H1 (cell line): ENCODE measurements around the gene TNIP1. TPM values are rescaled to one million over a fixed set of nuclear protein-coding genes. Genes with fewer than 3 reads are reported as not detected.

Source experiments
- CTCF ChIA-PET: fragments of 300-600 bp; sonication (Branson Sonifier 250); formaldehyde crosslinking; loops from one replicate; lab custom pipeline; 2021; ENCODE audit not compliant: partially characterized antibody; lab: Charles Lee
- POLR2A ChIA-PET: fragments of 300-600 bp; sonication (Branson Sonifier 250); formaldehyde crosslinking; loops from one replicate; lab custom pipeline; 2021; ENCODE audit warnings: inconsistent platforms; ENCODE audit not compliant: partially characterized antibody; lab: Charles Lee
- DNase-seq, 2 experiments: peaks; one replicate each; pipeline versions ENCODE4 v3.0.0 to v3.0.0-alpha.2; 2010 to 2022; ENCODE audit warnings: low spot score in 2 of 2, low read depth in 1 of 2, mixed read lengths in 1 of 2
- FAIRE-seq: peaks from 2 replicates; lab custom pipeline; 2011; peaks lifted over from hg19 to GRCh38; lab: Jason Lieb, UNC
- H2AFZ ChIP-seq: 2 replicates; pipeline ENCODE4 v1.8.1; 2012; ENCODE audit warnings: low read length, inconsistent platforms
- H2AK5ac ChIP-seq: 2 replicates; pipeline ENCODE4 v1.6.1; 2013; ENCODE audit warnings: low read depth, low read length
- H2BK120ac ChIP-seq: replicated peaks from 2 replicates; pipeline ENCODE3; 2013; ENCODE audit warnings: low read depth, low read length, inconsistent platforms
- H2BK12ac ChIP-seq: 2 replicates; pipeline ENCODE4 v1.6.1; 2013; ENCODE audit warnings: low read depth, low read length
- H2BK15ac ChIP-seq: 2 replicates; pipeline ENCODE4 v1.6.1; 2013; ENCODE audit warnings: low read length
- H2BK20ac ChIP-seq: 2 replicates; pipeline ENCODE4 v1.6.1; 2013; ENCODE audit warnings: low read length
- H2BK5ac ChIP-seq: 2 replicates; pipeline ENCODE4 v1.6.1; 2013; ENCODE audit warnings: low read depth, low read length
- H3K14ac ChIP-seq: 2 replicates; pipeline ENCODE4 v1.6.1; 2013; ENCODE audit warnings: inconsistent platforms; ENCODE audit not compliant: insufficient read length
- H3K18ac ChIP-seq: 2 replicates; pipeline ENCODE4 v1.6.1; 2013; ENCODE audit warnings: low read length; ENCODE audit errors: extremely low read depth
- H3K23ac ChIP-seq: 2 replicates; pipeline ENCODE4 v1.6.1; 2013; ENCODE audit warnings: inconsistent platforms; ENCODE audit not compliant: insufficient read length
- H3K23me2 ChIP-seq: 2 replicates; pipeline ENCODE4 v1.6.1; 2013; ENCODE audit warnings: low read depth, low read length
- H3K27ac ChIP-seq: 2 replicates; pipeline ENCODE4 v1.6.1; 2011; ENCODE audit warnings: low read depth, low read length, inconsistent platforms
- H3K27me3 ChIP-seq, 4 experiments: replicated peaks in 1 of 4; 1 replicate in 1 of 4; 2 replicates in 3 of 4; pipeline versions ENCODE4 v1.6.1 to v1.8.1; 2011 to 2013; ENCODE audit warnings: low read length in 3 of 4, mild to moderate bottlenecking in 3 of 4, inconsistent platforms in 2 of 4, mixed read lengths in 2 of 4, moderate library complexity in 1 of 4; ENCODE audit not compliant: control insufficient read depth in 3 of 4, insufficient read depth in 3 of 4; ENCODE audit errors: extremely low read depth in 1 of 4
- H3K36me3 ChIP-seq, 4 experiments: 2 replicates each; pipeline versions ENCODE4 v1.6.1 to v1.8.1; 2011 to 2013; ENCODE audit warnings: mild to moderate bottlenecking in 4 of 4, low read length in 3 of 4, moderate library complexity in 2 of 4, control low read depth in 1 of 4, inconsistent platforms in 1 of 4; ENCODE audit not compliant: insufficient read depth in 4 of 4, control insufficient read depth in 2 of 4
- H3K4ac ChIP-seq: replicated peaks from 2 replicates; pipeline ENCODE3; 2013; ENCODE audit warnings: low read length, low read depth, mixed read lengths, inconsistent platforms; ENCODE audit not compliant: insufficient read length
- H3K4me1 ChIP-seq, 4 experiments: replicated peaks in 1 of 4; 1 replicate in 1 of 4; 2 replicates in 3 of 4; pipeline versions ENCODE4 v1.6.1 to v1.8.1; 2011 to 2013; ENCODE audit warnings: low read length in 3 of 4, inconsistent platforms in 2 of 4, mixed read lengths in 1 of 4; ENCODE audit not compliant: insufficient read depth in 4 of 4, control insufficient read depth in 3 of 4
- H3K4me2 ChIP-seq, 2 experiments: 2 replicates each; pipeline versions ENCODE4 v1.6.1 to v1.8.1; 2011 to 2013; ENCODE audit warnings: low read depth in 2 of 2, low read length in 2 of 2, control low read depth in 1 of 2, inconsistent platforms in 1 of 2, mild to moderate bottlenecking in 1 of 2; ENCODE audit not compliant: insufficient read depth in 1 of 2
- H3K4me3 ChIP-seq, 4 experiments: fragments of 200-600, 300-600 bp in 1 of 4; sonication (generic), shearing (Covaris generic), sonication (Bioruptor Twin) in 1 of 4; 2 replicates each; pipeline versions ENCODE4 v1.5.1 to v1.8.1; 2011 to 2016; ENCODE audit warnings: low read length in 4 of 4, low read depth in 3 of 4, control low read depth in 2 of 4, inconsistent platforms in 2 of 4, mild to moderate bottlenecking in 2 of 4, mixed read lengths in 1 of 4, moderate library complexity in 1 of 4; ENCODE audit not compliant: insufficient read depth in 2 of 4; ENCODE audit errors: extremely low read depth in 1 of 4
- H3K56ac ChIP-seq: replicated peaks from 2 replicates; pipeline ENCODE3; 2013; ENCODE audit warnings: low read depth, mild to moderate bottlenecking, mixed read lengths, low read length, inconsistent platforms; ENCODE audit not compliant: insufficient read length
- H3K79me1 ChIP-seq: 2 replicates; pipeline ENCODE4 v1.6.1; 2013; ENCODE audit warnings: low read depth, low read length, control low read depth
- H3K79me2 ChIP-seq, 2 experiments: 2 replicates each; pipeline versions ENCODE4 v1.6.1 to v1.8.1; 2012 to 2013; ENCODE audit warnings: low read length in 2 of 2, mild to moderate bottlenecking in 2 of 2, inconsistent platforms in 1 of 2; ENCODE audit not compliant: insufficient read depth in 2 of 2, control insufficient read depth in 1 of 2
- H3K9ac ChIP-seq, 4 experiments: replicated peaks in 1 of 4; 1 replicate in 1 of 4; 2 replicates in 3 of 4; pipeline versions ENCODE4 v1.6.1 to v1.8.1; 2011 to 2013; ENCODE audit warnings: low read depth in 3 of 4, low read length in 3 of 4, control low read depth in 2 of 4, mild to moderate bottlenecking in 2 of 4, moderate library complexity in 2 of 4, inconsistent platforms in 1 of 4; ENCODE audit errors: extremely low read depth in 1 of 4
- H3K9me3 ChIP-seq, 2 experiments: 2 replicates each; pipeline versions ENCODE4 v1.6.1 to v1.8.1; 2012 to 2013; ENCODE audit warnings: mild to moderate bottlenecking in 2 of 2, moderate library complexity in 2 of 2, control low read depth in 1 of 2, inconsistent platforms in 1 of 2, low read depth in 1 of 2, low read length in 1 of 2, mixed read lengths in 1 of 2; ENCODE audit not compliant: insufficient read depth in 2 of 2
- H4K20me1 ChIP-seq, 2 experiments: replicated peaks in 1 of 2; 2 replicates each; pipeline versions ENCODE3 to v1.8.1; 2011 to 2013; ENCODE audit warnings: inconsistent platforms in 2 of 2, low read length in 2 of 2, mild to moderate bottlenecking in 1 of 2; ENCODE audit not compliant: insufficient read depth in 2 of 2, control insufficient read depth in 1 of 2
- H4K5ac ChIP-seq: 2 replicates; pipeline ENCODE4 v1.6.1; 2013; ENCODE audit warnings: low read length, low read depth, mixed read lengths, inconsistent platforms; ENCODE audit not compliant: insufficient read length
- H4K8ac ChIP-seq: 2 replicates; pipeline ENCODE4 v1.8.0; 2013; ENCODE audit warnings: mild to moderate bottlenecking, moderate library complexity, low read length, inconsistent platforms; ENCODE audit not compliant: insufficient read depth; ENCODE audit errors: extremely low read depth
- H4K91ac ChIP-seq: replicated peaks from 2 replicates; pipeline ENCODE3; 2013; ENCODE audit warnings: low read length, mixed read lengths, inconsistent platforms; ENCODE audit not compliant: insufficient read length
- BCL11A ChIP-seq, 2 experiments: IDR thresholded peaks; one replicate each; pipeline ENCODE4 v1.6.1; 2011; ENCODE audit warnings: low read depth in 2 of 2, low read length in 2 of 2, mild to moderate bottlenecking in 2 of 2
- CHD1 ChIP-seq: IDR thresholded peaks from 2 replicates; pipeline ENCODE4 v1.6.1; 2012; ENCODE audit warnings: low read depth, low read length, improper control_type of control experiment
- EP300 ChIP-seq, 2 experiments: IDR thresholded peaks; 1 replicate in 1 of 2; 2 replicates in 1 of 2; pipeline ENCODE4 v1.6.1; 2011 to 2012; ENCODE audit warnings: low read depth in 2 of 2, low read length in 2 of 2, mild to moderate bottlenecking in 2 of 2, borderline replicate concordance in 1 of 2, inconsistent platforms in 1 of 2, moderate library complexity in 1 of 2
- HDAC6 ChIP-seq: IDR thresholded peaks from one replicate; pipeline ENCODE4 v1.7.1; 2012; ENCODE audit warnings: low read depth, mild to moderate bottlenecking, inconsistent platforms, low read length, moderate library complexity
- JUN ChIP-seq: IDR thresholded peaks from 2 replicates; pipeline ENCODE4 v1.6.1; 2011; ENCODE audit warnings: low read depth, mild to moderate bottlenecking, improper control_type of control experiment, low read length
- JUND ChIP-seq: IDR thresholded peaks from 2 replicates; pipeline ENCODE4 v1.6.1; 2011; ENCODE audit warnings: mild to moderate bottlenecking, improper control_type of control experiment, low read length
- KDM4A ChIP-seq: IDR thresholded peaks from one replicate; pipeline ENCODE4 v1.7.1; 2012; ENCODE audit warnings: low read depth, mild to moderate bottlenecking, moderate library complexity, low read length, inconsistent platforms; ENCODE audit not compliant: severe bottlenecking
- POU5F1 ChIP-seq: IDR thresholded peaks from 2 replicates; pipeline ENCODE4 v1.6.1; 2011; ENCODE audit warnings: low read depth, mild to moderate bottlenecking, low read length, moderate library complexity
- RBBP5 ChIP-seq: IDR thresholded peaks from 2 replicates; pipeline ENCODE4 v1.7.1; 2012; ENCODE audit warnings: low read depth, mild to moderate bottlenecking, inconsistent platforms, low read length, moderate library complexity, borderline replicate concordance
- SIRT6 ChIP-seq: IDR thresholded peaks from one replicate; pipeline ENCODE4 v1.7.1; 2012; ENCODE audit warnings: low read length, inconsistent platforms
- SP4 ChIP-seq: IDR thresholded peaks from 2 replicates; pipeline ENCODE4 v1.6.1; 2012; ENCODE audit warnings: low read length, inconsistent platforms
- WGBS, 2 experiments: shearing (Covaris generic) in 1 of 2; methylation state at CpG; one replicate each; pipeline versions ENCODE4 v1.1.6 to v1.1.7; 2013 to 2015; ENCODE audit warnings: low lambda C conversion rate in 2 of 2, mixed read lengths in 2 of 2, inconsistent platforms in 1 of 2, low coverage in 1 of 2, missing lambda C conversion rate in 1 of 2; ENCODE audit not compliant: insufficient replicate concordance in 2 of 2, insufficient coverage in 1 of 2, insufficient read length in 1 of 2; ENCODE audit errors: extremely low coverage in 1 of 2, missing lambda C conversion rate in 1 of 2; 5-methylcytosine and 5-hydroxymethylcytosine counted together
- polyA plus RNA-seq, 7 experiments: library from polyadenylated mRNA; depleted of rRNA in 3 of 7; stranded (reverse) in 5 of 7; unstranded in 2 of 7; fragments of >200 nt in 5 of 7; fragments of 200-250 nt in 2 of 7; gene quantifications; 1 replicate in 5 of 7; 2 replicates in 1 of 7; 4 replicates in 1 of 7; pipeline versions ENCODE4 v1.2.1 to v1.2.3, GENCODE V29; 2011 to 2013; ENCODE audit warnings: missing spikeins in 2 of 7, mixed read lengths in 2 of 7
- total RNA-seq: library from RNA; stranded (reverse); fragmentation: NEBNext Ultra II Directional; extraction: Animal tissue kit (Norgen Biotek cat#: 25700); gene quantifications from 2 replicates; pipeline ENCODE4 v1.2.1, GENCODE V29; 2021
- TF ChIP-seq, protein P1 (sequence below): IDR thresholded peaks from 2 replicates; pipeline ENCODE4 v1.6.1; 2012; ENCODE audit warnings: low read length, inconsistent platforms

Gene TNIP1
- total and polyA plus RNA-seq, 2 of the 8 experiments (the other 6 are each of a cell fraction or from before 2014, with no cell fraction given), result 14.2 to 31.9 TPM

DNA sequence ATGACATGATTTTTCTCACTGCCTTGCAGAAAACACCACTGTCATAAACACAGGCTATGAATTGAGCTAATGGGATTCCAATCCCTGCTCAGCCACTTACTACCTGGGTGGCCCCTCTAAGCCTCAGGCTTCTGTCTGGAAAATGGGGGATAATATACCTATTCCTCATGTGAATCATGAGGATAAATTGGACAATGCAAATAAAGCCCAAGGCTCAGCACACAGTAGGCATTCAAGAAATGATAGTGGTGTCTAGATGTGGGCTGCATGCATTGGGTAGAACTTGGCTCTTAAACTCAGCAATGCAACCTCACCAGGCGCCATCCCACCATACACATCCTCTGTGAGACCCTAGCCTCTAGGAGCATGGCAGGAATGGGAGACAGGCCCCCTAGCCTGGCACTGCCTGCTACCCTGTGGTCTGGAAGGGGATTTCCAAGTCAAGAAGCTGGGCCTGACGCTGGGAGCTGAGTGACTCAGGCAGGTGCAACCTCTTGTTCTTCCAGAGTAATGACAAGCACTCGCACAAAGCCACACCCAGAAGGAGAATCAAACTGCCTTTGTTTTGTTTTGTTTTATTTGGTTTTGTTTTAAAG, 2.3 kb upstream of the TNIP1 start:
- H3K9ac ChIP-seq, result no peak overlapping the region
- H3K9me3 ChIP-seq, result no peaks in the 10 kb centered on the region
- peaks cover 5% of the 10 kb centered on the region; the same call in 1 of the 2 replicates for H3K79me1 ChIP-seq
- H3K23ac ChIP-seq, result no peak overlapping the region
- H3K27ac ChIP-seq, result no peak overlapping the region
- H2AFZ ChIP-seq, result no peak overlapping the region
- ChIA-PET CTCF (interaction anchor here (0.6 to 28.6 kb wide), 12 partner anchors 10 to 155 kb away, joined by 3 to 442 read pairs (median 6); partner anchors contain the start of gene GPX3), POLR2A (no interaction called here)
- no peaks in the 10 kb centered on the region for H3K36me3 ChIP-seq
- H3K18ac ChIP-seq, result no peak overlapping the region
- H3K27me3 ChIP-seq, result no peaks in the 10 kb centered on the region
- no peak overlapping the region for H2BK20ac ChIP-seq
- no peak for FAIRE-seq
- H3K56ac ChIP-seq, result no peak overlapping the region
- H2BK15ac ChIP-seq, result no peak overlapping the region
- no peak overlapping the region for H3K4ac ChIP-seq
- no peak overlapping the region for H2BK120ac ChIP-seq
- H3K4me1 ChIP-seq, result peaks cover 1 to 6% (median 4%) of the 10 kb centered on the region in 4 experiments
- no peaks in the 10 kb centered on the region for H4K20me1 ChIP-seq
- peaks cover 3% of the 10 kb centered on the region for H3K23me2 ChIP-seq
- no peak overlapping the region for H4K91ac ChIP-seq
- peaks cover 3 to 11% of the 10 kb centered on the region in 2 experiments; a peak in 3 of 4 replicates for H3K79me2 ChIP-seq
- H2BK12ac ChIP-seq, result no peak overlapping the region
- no peak overlapping the region for H4K5ac ChIP-seq
- no peak overlapping the region for H2AK5ac ChIP-seq
- no peak overlapping the region for H3K4me3 ChIP-seq
- no peak overlapping the region for H3K4me2 ChIP-seq
- no peak overlapping the region for H3K14ac ChIP-seq
- WGBS, 2 experiments, result 83% methylated on average over 3 of the region's 3 CpGs; no CpG with 5 or more reads in 1 of the 2 experiments
- no peak overlapping the region; the same call in 1 of the 2 replicates for H4K8ac ChIP-seq
- H2BK5ac ChIP-seq, result no peak overlapping the region
- no peak for DNase-seq
- TF ChIP-seq EP300 (IDR thresholded peaks at IDR 0.05; ENCODE audit: borderline replicate concordance in 1 of 2, low read depth in 2 of 2, low read length in 2 of 2), result no peak
- no peak for TF ChIP-seq KDM4A
- no peak for TF ChIP-seq SIRT6
- no peak for TF ChIP-seq JUN
- no peak for TF ChIP-seq BCL11A (IDR thresholded peaks at IDR 0.05; ENCODE audit: low read depth in 2 of 2, low read length in 2 of 2)
- TF ChIP-seq, protein P1, sequence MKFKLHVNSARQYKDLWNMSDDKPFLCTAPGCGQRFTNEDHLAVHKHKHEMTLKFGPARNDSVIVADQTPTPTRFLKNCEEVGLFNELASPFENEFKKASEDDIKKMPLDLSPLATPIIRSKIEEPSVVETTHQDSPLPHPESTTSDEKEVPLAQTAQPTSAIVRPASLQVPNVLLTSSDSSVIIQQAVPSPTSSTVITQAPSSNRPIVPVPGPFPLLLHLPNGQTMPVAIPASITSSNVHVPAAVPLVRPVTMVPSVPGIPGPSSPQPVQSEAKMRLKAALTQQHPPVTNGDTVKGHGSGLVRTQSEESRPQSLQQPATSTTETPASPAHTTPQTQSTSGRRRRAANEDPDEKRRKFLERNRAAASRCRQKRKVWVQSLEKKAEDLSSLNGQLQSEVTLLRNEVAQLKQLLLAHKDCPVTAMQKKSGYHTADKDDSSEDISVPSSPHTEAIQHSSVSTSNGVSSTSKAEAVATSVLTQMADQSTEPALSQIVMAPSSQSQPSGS, result no peak
- no peak for TF ChIP-seq RBBP5
- TF ChIP-seq SP4, result no peak
- no peak for TF ChIP-seq POU5F1
- TF ChIP-seq HDAC6, result no peak
- TF ChIP-seq CHD1, result no peak
- no peak for TF ChIP-seq JUND
